SIG-M5 treated with dmso at 0.1 percent for 504 hours (cell line): ENCODE measurements around the gene ALDOC.
"Not testable (repeated sequence)": the region's sequence is repeated elsewhere in the genome, so short reads cannot be mapped to it uniquely, and the experiment has no call there.

Experiments used
- DNase-seq: peaks from one replicate; lab custom pipeline; 2025; ENCODE audit not compliant: unreplicated experiment; lab: John Stamatoyannopoulos, UW

ALDOC gene

GRCh38 chr17:28584434-28584833 is 7.7 kb upstream of the ALDOC start:
- DNase-seq, result no peak

- no peak for DNase-seq
Measured at GRCh38 chr17:28582513-28582912, 5.8 kb upstream of the ALDOC start.

- no peak for DNase-seq
Measured at GRCh38 chr17:28580959-28581358, 4.3 kb upstream of the ALDOC start.

GRCh38 chr17:28579526-28579925 is 2.8 kb upstream of the ALDOC start:
- no peak for DNase-seq

DNA sequence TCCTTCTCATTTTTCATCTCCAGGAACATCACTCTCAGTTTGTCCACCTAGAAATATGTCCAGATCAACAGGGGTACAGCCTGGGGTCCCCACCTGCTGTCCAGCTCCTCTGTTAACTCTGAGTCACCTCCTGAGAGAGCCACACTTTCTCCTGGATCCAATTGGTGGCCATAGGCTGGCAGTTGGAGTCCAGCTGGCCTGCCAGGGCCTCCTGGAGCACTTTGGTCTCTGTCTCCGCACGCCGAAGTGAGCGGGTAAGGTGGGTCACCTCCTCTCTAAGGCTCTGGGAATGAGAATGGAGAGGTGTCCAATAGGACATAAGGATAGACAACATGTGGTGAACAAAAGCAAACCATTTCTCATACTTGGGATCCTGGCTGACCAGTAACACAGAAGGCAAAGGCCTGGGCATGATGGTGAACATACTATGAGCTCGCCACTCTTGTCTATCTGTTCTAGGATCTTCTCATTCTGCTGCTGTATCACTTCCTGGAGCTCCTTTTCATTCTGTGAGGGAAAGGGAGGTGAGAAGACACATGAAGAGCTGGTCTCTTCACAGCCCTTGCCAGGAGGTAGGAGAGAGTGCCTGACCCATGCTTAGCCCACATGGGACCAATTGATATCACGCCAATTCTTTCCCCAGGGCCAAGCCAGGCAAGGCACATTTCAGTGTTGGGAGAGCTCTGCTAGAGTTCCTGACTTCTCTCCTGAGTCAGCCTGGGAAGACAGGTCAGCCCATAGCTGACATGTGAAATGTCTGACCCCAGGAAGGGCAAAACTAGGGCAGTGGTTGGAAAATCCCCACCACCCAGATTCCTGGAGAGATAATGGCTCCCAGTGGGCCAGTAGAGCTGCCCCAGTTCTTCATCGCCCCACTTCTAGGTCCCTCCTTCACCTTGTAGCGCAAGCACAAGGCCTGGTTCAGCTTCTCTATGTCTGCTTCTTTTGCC is 1.8 kb upstream of the ALDOC start:
- no peak for DNase-seq

- no peak for DNase-seq
Measured at GRCh38 chr17:28577466-28577824, 750 bp upstream of the ALDOC start.

- DNase-seq, result not testable (repeated sequence)
Measured at GRCh38 chr17:28576016-28576415, 679 bp downstream of the ALDOC start.

- DNase-seq, result no peak
Measured at GRCh38 chr17:28575126-28575795, 1.4 kb downstream of the ALDOC start.

DNA sequence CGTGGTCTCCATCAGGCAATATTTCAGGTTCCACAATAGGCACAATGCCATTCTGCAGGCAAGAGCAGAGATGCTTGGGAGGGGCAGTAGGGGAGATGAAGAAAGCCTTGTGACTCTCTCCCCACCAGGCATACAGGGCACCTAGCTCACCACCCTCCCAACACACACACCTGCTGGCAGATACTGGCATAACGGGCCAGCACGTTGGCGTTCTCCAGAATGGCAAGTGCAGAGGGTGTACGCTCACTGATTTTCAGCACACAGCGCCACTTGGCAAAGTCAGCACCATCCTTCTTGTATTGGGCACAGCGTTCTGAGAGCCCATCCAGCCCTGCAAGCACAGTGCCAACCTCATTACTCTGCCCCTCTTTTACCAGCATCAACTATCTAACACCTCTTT is 2.2 kb downstream of the ALDOC start:
- DNase-seq, result no peak

DNA sequence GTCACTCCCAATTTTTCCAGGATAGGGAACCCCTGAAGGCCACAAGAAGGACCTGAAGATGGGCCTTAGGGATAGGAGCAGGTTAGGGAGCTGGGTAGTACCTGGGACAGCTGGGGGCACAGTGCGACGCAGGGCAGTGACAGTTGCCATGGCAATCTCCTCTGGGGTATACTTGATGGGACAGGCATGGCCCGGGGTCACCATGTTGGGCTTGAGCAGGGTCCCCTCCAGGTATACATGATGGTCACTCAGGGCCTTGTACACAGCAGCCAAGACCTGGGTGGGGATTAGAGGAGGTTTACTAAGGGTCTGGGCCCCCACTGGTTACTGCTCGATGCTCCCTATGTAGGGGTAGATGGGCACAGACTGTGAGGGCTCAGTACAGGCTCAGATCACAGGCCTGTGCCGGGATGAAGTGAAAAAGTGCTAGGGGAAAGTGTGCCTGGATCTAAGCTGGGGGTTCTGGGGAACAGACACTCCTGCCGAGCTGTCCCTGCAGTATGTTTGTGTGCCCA is 2.7 kb downstream of the ALDOC start:
- no peak for DNase-seq

- DNase-seq, result no peak
Measured at GRCh38 chr17:28573521-28573920, 3.2 kb downstream of the ALDOC start.

GRCh38 chr17:28573040-28573380 is 3.7 kb downstream of the ALDOC start:
- DNase-seq, result no peak

DNA sequence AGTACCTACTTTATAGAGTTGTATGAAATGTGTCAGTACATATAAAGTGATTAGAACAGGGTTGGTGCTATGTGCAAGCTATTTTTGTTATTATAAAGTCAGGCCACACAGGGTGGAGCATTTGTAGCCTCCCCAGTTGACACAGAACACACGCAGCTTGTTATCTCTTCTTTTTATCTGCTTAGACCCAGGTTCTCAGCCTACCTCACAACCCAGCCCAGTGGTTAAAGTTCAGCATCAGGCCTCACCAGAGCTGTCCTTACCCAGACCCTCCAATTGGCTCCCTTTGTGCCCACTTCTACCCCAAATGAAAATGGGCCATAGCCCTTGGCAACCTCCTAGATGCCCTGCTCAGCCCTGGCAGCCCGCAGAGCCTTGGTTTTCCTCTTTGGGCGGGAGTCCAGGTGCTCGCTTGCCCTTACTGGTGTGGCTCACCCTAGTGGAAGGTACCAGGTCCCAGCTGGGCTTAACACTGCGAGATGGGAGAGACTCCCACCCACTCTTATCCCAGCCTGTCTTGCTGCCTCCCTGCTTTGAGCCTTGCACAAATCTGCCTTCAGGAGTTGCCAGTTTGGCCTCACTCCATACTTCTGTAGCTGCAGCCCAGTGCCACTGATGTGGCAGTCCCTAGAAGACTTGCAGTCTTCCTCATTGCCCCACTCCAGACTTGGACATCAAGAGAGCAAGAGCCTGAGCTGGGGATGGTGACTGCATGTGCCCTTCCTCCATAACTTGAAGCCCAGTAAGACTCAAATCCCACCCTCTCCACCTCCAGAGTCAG is 4.2 kb downstream of the ALDOC start:
- DNase-seq, result no peak

DNA sequence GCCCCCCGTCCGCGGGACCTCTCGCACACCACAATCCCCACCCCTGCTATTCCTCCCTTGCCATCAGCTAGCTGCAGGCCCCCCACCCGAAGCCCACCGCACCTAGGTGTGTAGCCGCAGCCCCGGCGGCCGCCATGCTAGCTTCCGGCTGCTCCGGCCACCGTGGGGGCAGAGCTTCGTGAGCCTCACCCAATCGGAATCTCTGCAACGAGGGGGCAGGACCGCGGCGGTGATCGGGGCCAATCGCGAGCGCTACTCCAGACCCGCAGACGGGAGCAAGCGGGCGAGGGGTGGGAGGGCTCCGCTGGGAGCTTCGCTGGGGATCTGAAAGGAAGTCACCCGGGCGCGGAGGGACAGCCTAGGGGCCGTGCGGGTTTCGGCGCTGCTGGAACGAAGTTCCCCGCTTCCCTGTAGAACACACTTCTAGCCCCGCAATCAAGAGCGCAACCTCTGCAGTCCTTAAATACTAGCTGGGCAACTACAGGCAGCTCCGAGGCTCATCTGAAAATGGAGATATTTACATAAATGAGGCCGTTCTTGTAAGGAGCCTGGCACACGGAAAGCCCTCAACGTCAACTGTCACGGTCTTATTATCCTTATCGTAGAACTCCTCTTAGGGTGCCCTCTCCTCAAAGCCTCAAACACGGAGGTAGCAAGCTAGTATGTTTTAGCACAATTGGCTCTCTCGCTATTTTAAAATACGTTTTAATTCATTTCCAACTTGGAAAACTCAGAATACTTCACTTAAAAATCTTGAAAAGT is 5.2 kb downstream of the ALDOC start, which contains the start of gene PIGS:
TSS of gene PIGS (minus strand) at position 164 of the 762 bp plus-strand sequence. CDS start at position 136, 28 bp downstream.
- DNase-seq, result peak; percentile 96

DNA sequence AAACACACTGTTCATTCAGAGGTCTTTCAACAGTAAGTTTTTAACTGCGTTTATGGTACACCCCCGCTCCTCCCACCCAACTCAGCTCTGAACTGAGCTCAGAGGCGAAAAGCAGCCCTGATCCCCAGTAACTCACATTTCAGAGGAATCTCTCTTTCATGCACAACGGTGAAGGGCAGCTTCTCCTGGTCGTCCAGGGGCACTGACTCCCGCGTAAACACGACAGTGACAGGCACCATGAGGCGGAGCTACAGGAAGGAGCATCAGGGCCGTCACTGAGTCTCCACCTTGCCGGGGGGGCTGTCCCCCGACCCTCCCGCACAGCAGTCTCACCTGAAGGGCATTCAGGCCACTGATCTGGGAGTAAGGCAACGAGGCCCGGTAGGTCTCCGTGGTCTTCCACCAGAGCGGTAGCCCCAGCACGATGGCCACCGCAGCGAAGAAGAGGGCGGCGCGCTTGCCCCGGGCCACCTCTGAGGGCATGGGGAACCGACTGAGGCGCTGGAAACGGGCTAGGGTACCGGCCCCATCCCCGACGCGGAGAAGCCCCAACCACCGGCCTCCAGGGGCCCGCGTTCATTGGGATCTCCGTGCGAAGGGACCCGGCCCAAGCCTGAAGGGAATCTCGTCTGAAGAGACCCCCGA is 5.9 kb downstream of the ALDOC start:
- peak; percentile 49 for DNase-seq

- no peak for DNase-seq
Measured at GRCh38 chr17:28569446-28569845, 7.2 kb downstream of the ALDOC start.

- peak; percentile 88 for DNase-seq
Measured at GRCh38 chr17:28567604-28568003, 9.1 kb downstream of the ALDOC start.

GRCh38 chr17:28563475-28563874 is 13.2 kb downstream of the ALDOC start:
- no peak for DNase-seq

DNA sequence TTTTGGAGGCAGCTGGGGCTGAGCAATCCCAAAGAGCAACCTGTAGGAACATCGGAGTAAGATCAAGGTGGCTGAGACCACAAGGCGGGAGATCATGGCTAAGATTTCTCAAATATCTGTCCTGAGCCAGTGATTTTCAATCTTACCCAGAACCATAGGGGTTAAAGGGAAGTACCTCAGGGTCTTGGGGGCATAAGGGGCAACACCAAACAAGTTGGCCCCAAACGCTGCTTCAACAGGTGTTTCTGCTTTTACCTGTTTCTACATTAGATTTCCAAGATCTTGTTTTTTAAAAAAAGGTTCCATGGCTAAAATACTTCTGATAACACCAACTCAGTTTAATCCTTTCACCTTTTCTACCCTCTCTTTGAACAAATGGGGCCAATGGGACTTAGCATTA is 21.7 kb downstream of the ALDOC start:
- no peak for DNase-seq

DNA sequence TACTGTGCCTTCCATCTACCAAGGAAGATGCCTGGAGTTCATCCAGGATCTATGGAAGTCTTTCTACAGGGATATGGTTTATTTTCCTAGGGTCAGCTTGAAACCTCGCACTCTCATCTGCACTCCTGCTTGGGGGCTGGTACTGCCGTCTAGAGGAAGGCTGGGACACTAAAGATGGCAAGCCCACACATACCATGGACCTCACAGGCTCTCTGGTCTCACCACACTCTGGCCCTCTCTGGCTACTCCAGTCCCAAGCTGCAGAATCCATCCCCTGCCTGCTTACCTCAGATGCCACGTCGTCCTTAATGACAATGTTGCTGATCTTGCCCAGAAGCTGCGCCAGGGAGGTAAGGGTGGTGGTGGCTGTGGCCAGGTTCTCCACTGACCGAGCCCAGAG is 22.1 kb downstream of the ALDOC start:
- DNase-seq, result no peak
